AML-193 (cell line): ENCODE measurements around the gene RYR3.

ENCODE experiments used
- DNase-seq, 2 experiments: peaks; one replicate each; lab custom pipeline; 2025; lab: John Stamatoyannopoulos, UW

The RYR3 gene

GRCh38 chr15:33649217-33649933 lies 338.6 kb downstream of the RYR3 start:
- no peak for DNase-seq

GRCh38 chr15:33654860-33655259 lies 344.1 kb downstream of the RYR3 start:
- DNase-seq: no peak

DNA sequence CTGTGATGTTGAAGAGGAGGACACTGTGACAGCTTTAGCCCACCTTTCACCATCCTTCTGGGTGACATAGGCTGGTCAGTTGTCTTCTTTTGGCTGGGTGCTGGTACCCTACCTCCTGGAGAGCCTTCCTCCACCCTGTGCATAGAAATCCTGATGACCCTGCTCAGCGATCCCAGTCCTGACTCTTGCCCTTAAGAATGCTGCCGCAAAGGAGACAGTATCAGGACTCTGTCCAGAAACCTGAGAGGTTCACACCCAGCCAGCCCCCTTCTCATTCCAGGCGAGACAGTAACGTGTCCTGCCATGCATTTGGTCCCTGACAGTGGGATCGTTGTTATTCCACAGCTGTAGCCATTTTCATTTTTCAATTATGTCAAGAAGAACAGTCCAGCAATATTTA lies 344.7 kb downstream of the RYR3 start:
- DNase-seq: no peak

- no peak for DNase-seq
Observed at GRCh38 chr15:33656168-33656567, 345.4 kb downstream of the RYR3 start.

DNA sequence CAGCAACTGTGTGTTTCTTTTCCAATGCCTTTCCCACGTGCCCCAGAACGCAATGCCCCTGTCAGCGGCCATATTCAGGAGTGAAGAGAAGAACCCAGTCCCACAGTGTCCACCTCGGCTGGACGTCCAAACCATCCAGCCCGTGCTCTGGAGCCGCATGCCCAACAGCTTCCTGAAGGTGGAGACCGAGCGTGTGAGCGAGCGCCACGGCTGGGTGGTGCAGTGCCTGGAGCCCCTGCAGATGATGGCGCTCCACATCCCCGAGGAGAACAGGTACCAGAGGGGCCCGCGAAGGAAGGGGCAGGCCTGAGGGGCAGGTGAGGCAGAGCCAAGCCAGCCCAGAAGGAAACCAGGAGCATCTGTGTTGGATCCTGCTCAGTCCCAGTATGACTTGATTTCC lies 349.4 kb downstream of the RYR3 start:
- DNase-seq: no peak

- no peak for DNase-seq
Observed at GRCh38 chr15:33662014-33662413, 351.2 kb downstream of the RYR3 start.

DNA sequence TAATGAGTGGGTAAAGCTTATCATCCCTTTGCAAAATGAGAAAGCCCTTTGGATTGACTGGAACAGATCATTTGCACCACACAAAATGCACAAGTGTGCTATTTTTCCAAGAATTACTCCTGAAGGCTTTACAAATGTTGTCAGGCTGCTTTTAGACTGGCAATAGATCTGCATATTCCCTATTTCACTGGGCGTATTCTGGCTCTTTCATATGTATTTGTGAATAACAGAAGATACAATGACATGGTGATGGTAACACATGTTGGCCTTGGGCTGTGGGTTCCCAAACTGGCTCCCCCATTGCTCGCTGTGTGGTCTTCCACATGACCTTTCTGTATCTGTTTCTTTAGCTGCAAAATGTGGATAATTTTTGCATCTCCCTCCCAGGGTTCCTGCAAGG lies 354.2 kb downstream of the RYR3 start:
- no peak for DNase-seq

DNA sequence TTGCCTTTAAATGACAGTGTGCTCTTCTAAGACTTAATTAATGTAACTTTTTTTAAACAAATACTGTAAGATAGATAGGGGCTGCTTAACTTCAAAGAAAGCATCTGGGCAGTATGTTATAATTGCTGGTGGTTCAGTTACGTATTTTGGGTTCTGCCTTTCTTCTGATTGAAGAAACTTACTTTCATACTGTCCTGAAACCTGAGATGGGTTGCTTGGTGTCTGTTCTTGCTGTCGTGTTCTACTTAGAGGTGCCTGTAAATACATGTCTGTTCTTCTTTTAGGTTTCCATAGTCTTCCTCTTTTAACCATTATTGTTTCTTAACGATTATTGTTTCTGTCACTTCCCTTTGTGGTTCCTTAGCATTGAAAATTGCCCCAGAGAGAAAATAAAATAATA lies 359.8 kb downstream of the RYR3 start:
- no peak for DNase-seq

- DNase-seq: no peak
Observed at GRCh38 chr15:33671456-33671855, 360.7 kb downstream of the RYR3 start.

DNA sequence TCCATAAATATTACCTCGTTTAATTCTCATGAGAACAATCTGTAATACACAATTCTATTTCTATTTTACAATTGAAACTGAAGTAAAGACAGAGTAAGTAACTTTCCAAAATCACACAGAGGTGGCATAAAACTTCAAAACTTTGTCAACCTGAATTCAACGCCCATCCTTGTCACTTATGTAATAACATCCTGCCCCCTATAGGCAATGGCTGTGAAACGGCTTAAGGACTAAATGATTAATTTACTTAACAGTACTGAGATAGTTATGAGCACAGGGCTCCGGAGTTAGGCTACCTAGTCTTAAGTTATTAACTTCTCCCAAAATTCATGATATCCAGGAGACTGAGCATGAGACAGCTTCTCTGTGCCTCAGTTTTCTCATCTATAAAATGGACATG lies 364.5 kb downstream of the RYR3 start:
- peak; percentile 29 to 47 for DNase-seq

GRCh38 chr15:33677238-33677830 lies 366.6 kb downstream of the RYR3 start:
- DNase-seq: no peak

- DNase-seq: no peak
Observed at GRCh38 chr15:33678176-33678575, 367.4 kb downstream of the RYR3 start.

GRCh38 chr15:33678602-33679001 lies 367.8 kb downstream of the RYR3 start:
- DNase-seq: no peak

DNA sequence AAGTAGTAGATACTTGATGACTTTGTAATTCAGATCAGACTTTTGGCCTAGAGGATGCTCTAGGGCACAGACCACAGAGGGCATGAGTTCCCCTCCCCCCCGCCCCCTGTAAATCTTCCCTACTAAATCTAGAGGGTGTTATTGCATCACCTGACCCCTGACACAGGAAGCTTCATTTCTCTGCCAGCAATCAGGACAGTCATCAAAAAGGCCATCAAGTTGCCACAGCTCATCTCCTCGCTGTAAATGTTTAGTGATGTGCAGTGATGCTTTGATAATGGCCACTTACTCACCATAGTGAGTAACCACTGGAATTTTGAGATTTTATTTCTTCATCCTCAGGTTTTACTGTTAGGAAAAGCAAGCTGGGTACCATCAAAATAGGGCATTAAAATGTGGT lies 368.3 kb downstream of the RYR3 start:
- no peak for DNase-seq

- DNase-seq: no peak
Observed at GRCh38 chr15:33680336-33680735, 369.6 kb downstream of the RYR3 start.

DNA sequence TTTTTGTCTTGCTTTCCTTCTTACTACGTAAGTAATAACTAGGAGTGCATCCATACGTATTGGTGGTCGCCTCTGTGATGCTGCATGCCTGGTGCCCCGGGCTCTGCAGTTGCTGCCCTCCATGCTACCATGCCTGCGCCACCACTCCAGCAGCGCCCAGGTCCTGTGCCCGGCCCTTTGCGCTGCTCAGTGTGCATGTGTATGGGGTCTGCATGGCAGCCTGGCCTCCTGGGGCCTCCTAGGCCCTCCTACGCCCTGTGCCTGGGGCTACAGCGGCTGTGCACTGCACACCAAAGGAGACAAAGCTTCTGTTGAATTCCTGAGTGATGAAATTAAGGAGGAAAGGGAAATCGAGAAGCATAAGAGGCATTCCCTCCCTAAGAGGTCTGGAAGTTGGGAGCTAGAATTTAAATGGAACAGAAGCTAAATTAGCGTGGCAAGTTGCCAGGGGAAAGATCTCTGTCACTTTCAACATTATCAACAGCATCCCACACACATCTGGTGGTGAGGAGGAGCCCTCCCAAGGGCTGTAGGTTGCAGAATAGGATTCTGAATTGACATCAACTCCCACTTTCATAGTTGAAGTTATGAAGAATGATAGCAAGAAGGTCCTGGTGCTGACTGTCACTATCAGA lies 382.5 kb downstream of the RYR3 start:
- no peak for DNase-seq

DNA sequence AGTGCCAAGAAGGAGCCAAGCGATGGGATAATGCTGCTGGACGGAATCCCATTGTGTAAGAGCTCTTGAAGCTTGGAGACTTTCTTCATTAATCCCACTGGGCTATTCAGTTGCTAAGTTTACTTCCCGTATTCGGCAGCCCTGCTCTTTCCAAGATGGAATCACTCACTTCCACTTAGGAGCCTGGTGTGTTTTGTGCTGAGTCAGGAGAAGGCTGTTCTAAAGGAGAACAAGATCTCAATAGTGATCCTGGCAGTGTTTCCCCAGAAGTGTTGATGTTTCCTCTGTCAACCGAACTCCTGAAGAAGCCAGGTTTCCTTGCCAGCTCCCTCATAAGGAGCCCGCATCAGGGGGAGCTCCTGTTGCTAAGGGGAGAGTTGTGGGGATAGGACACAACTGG lies 387.4 kb downstream of the RYR3 start:
- no peak for DNase-seq

DNA sequence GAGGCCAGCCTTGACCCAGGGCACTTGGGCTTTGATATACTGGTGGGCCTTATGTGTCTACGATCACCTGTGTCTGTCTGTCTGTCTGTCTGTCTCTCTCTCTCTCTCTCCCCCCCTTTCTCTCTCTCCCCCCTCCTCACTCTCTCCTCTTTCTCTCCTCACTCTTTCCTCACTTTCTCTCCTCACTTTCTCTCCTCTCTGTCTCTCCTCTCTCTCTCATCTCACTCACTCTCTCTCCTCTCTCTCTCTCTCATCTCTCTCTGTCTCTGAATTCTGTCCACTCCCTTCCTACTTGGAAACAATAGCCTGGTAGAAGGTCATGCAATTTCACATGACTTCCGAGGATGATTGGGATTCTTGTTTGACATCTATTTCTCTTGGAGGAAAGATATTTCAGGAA lies 388.4 kb downstream of the RYR3 start:
- DNase-seq: no peak

DNA sequence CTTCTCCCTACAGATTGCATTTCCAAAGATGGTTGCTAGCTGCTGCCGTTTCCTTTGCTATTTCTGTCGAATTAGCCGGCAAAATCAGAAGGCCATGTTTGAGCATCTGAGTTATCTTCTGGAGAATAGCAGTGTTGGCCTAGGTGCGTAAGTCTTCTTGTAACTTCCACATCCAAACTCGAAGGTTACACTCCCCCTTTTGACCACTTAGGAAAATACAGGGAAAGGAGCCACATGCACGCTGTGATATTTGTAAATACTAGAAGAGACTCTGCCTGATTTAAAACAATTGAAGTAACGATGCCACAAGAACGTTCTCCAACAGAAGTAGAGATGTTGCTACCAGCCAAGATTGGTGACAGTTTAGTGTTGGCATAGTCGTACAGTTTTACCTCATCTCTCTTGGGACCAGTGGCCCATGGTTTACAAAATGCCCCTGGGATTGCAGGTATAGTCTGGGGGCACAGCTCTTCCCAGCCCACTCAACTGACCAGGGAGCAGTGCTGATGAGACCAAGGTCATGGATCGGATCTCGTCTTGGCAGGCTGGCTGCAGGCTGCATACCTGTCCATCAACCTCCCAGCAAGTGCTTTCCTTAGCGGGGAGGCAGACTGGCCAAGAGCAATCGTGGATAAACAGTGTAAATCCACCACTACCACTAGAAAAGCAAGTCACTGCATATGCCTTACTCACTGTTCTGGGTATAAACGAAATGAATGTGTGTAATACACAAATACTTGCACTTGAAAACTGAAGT lies 389.1 kb downstream of the RYR3 start:
- DNase-seq: no peak

- DNase-seq: peak; percentile 43 to 51
Observed at GRCh38 chr15:33700695-33701303, 390.0 kb downstream of the RYR3 start.

GRCh38 chr15:33701304-33701696 lies 390.5 kb downstream of the RYR3 start:
- no peak for DNase-seq

DNA sequence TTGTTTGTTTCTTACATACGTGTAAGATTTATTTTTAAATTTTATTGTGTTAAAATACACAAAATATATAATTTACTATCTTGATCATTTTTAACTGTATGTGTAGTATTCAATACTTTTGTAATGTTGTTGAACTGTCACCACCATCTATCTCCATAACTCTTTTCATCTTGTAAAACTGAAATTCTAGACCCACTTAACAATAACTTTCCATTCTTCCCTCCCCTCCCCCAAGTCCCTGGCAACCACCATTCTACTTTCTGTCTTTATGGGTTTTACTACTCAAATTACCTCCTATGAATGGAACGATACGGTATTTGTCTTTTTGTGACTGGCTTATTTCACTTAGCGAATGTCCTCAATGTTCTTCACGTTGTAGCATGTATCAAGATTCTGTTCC lies 395.4 kb downstream of the RYR3 start:
- no peak for DNase-seq
